Astrocyte (in vitro differentiated cells and primary cell): ENCODE results near the gene HMGB4.

Source experiments
- CTCF ChIP-seq: IDR thresholded peaks from 2 replicates; pipeline ENCODE4 v1.5.1; 2011; ENCODE audit warnings: low read depth, mild to moderate bottlenecking, inconsistent platforms, low read length, moderate library complexity; ENCODE audit not compliant: insufficient read depth
- EZH2 ChIP-seq: IDR thresholded peaks from 2 replicates; pipeline ENCODE4 v1.6.1; 2012; ENCODE audit warnings: mild to moderate bottlenecking, low read length, inconsistent platforms; ENCODE audit not compliant: insufficient read depth

- no peak for TF ChIP-seq CTCF
- no peak for TF ChIP-seq EZH2
These were observed 42.3 kb downstream of the HMGB4 start for GRCh38 chr1:33906156-33906555.
